Skeletal muscle tissue (tissue), 4 donors: ENCODE measurements around the gene TEX26. TPM values are rescaled to one million over a fixed set of nuclear protein-coding genes. Genes with fewer than 3 reads are reported as not detected.
"Not testable (repeated sequence)": the region's sequence is repeated elsewhere in the genome, so short reads cannot be mapped to it uniquely, and the experiment has no call there.

Source experiments
- H3K27ac ChIP-seq: one replicate; pipeline ENCODE4 v1.7.0; 2013; ENCODE audit warnings: mild to moderate bottlenecking, low read depth, low read length, inconsistent platforms
- H3K27me3 ChIP-seq, 3 donors: one replicate each; pipeline ENCODE4 v1.7.0; 2013; ENCODE audit warnings: low read length in 3 of 3; ENCODE audit not compliant: control insufficient read depth in 3 of 3, insufficient read depth in 3 of 3
- H3K36me3 ChIP-seq, 3 donors: one replicate each; pipeline ENCODE4 v1.7.0; 2013; ENCODE audit warnings: low read length in 3 of 3; ENCODE audit not compliant: control insufficient read depth in 3 of 3, insufficient read depth in 3 of 3
- H3K4me1 ChIP-seq, 3 donors: one replicate each; pipeline ENCODE4 v1.7.0; 2013; ENCODE audit warnings: low read length in 3 of 3, mild to moderate bottlenecking in 3 of 3; ENCODE audit not compliant: control insufficient read depth in 3 of 3, insufficient read depth in 3 of 3
- H3K4me3 ChIP-seq, 3 donors: one replicate each; pipeline ENCODE4 v1.7.0; 2013; ENCODE audit warnings: low read length in 3 of 3
- H3K9ac ChIP-seq, 3 donors: one replicate each; pipeline ENCODE4 v1.7.0; 2013; ENCODE audit warnings: low read length in 3 of 3, mild to moderate bottlenecking in 3 of 3, moderate library complexity in 2 of 3, low read depth in 1 of 3
- H3K9me3 ChIP-seq, 3 donors: one replicate each; pipeline ENCODE4 v1.7.0; 2013; ENCODE audit warnings: low read length in 3 of 3; ENCODE audit not compliant: control insufficient read depth in 3 of 3
- total RNA-seq: library from RNA; depleted of rRNA; stranded (reverse); fragments of >200 nt; gene quantifications from one replicate; pipeline ENCODE4 v1.2.3, GENCODE V29; 2014
- donor health status: Osteomylitis.

TEX26 gene
- total RNA-seq, 1 donor from 2014 or later, result not detected

DNA sequence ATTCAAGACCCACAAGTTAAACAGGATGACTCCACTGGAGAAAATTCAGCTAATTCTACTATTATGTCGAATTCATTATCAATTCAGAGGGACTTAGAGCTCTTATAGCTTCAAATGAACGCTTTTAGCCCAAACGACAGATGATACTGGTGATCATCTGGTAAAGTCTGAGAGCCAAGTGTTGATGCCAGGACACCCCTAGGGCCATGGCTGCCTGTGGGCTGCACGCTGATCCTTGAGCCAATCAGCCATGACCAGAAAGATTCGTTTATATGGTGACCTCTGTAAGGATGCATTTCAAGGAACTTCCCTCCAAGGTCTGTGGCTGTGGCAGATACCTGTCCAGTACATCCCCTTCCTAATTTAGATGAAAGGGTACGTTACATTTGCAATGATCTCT, 15.5 kb upstream of the TEX26 start:
- H3K36me3 ChIP-seq, result peaks cover 0 to 6% (median 3%) of the 10 kb centered on the region in 3 donors
- no peaks in the 10 kb centered on the region for H3K27me3 ChIP-seq
- H3K27ac ChIP-seq, result no peak overlapping the region
- H3K9me3 ChIP-seq, result no peaks in the 10 kb centered on the region
- H3K9ac ChIP-seq, result no peak overlapping the region
- H3K4me1 ChIP-seq, result peaks cover 0 to 2% (median 0%) of the 10 kb centered on the region in 3 donors
- H3K4me3 ChIP-seq, result no peak overlapping the region

DNA sequence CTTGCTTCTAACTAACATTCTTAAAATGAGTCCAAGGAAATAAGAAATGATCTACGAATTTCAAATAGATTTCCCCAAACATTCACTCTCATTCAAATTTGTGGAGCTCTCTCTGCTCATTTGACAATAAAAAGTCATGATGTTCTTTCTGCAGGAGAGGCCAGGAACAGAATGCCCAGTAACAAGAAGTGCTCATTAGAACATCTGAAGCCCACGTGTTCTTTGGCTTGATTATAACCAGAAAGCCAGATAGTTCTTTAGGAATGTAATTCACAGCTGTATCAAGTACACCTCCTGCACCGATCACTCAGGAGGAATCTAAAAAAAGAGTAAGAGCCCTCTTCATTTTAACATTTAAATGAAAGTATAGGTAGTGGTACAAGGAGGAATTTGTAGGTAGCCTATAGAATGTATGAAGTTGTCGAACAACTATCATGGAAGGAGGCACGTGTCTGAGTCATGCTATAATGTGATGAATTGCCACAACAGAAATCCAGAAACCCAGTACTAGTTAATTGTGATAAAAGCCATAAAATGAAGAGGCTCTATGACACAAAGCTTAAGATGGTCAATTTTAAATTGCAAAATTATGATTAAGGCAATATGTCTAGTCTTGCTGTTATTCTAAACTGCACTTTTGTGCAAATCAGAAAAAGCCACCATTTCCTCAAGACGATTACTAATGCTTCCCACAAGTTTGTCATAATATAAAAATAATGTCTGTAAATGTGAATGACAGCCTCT, 13.6 kb upstream of the TEX26 start:
- Histone ChIP-seq H3K4me1 (peaks cover 0 to 2% (median 0%) of the 10 kb centered on the region in 3 donors), H3K9me3 (no peaks in the 10 kb centered on the region), H3K27me3 (no peaks in the 10 kb centered on the region), H3K27ac (no peak overlapping the region), H3K9ac (no peak overlapping the region), H3K36me3 (peaks cover 0 to 9% (median 6%) of the 10 kb centered on the region in 3 donors), H3K4me3 (no peak overlapping the region)

DNA sequence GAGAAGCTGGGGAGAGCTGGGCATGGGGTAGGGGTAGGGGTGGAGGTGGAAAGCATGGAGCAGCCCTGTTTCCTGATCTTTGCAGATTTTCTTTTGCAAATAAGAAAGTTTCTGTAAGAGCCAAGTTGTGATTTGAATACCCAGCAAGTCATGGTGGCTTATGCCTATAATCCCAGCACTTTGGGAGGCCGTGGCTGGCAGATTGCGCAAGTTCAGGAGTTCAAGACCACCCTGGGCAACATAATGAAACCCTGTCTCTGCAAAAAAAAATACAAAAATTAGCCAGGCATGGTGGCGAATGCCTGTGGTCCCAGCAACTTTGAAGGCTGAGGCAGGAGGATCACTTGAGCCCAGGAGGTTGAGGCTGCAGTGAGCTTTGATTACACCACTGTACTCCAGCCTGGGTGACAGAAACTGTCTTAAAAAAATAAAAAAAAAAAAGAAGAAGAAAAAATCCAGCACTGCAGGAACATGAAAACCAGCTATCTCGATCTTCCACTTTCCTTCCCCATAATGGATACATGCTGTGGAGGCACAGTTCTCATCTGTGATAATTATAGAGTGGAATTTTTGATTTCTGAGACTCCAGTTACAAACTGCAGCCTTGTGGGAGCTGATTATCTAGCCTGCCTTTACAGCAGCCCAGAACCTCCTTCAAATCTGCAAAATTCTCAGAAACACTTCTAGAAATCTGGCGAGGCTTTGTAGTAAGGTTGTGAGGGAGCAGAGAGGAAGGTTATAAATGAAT, 12.1 kb upstream of the TEX26 start:
- H3K27ac ChIP-seq, result no peak overlapping the region
- H3K36me3 ChIP-seq, result peaks cover 0 to 14% (median 6%) of the 10 kb centered on the region in 3 donors
- peak overlapping the region in 1 of 3 donors; percentile 5 for H3K9ac ChIP-seq
- H3K4me1 ChIP-seq, result peaks cover 0 to 2% (median 0%) of the 10 kb centered on the region in 3 donors
- H3K27me3 ChIP-seq, result no peaks in the 10 kb centered on the region
- no peaks in the 10 kb centered on the region for H3K9me3 ChIP-seq
- H3K4me3 ChIP-seq, result no peak overlapping the region

DNA sequence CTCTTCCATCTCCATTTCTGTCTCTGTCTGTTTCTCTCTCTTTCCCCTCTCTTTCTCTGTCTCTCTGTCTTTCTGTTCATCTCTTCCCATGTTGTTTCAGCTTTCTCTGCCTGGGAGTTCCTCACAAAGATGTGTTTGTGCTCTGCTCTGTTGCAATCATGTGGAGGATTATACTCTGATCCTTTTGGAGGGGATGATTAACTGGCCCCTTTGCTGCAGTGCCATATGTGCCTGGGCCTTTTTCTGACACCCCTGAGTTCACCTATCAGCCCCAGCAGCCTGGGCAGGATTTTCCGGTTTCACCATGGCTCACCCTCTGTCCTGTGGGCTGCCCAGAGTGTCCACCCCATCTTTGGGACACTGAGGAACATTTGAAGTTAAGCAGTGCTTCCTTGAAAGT, 9.0 kb upstream of the TEX26 start:
- Histone ChIP-seq H3K36me3 (peaks cover 0 to 14% (median 0%) of the 10 kb centered on the region in 3 donors), H3K4me1 (no peaks in the 10 kb centered on the region), H3K9ac (no peak overlapping the region), H3K9me3 (no peaks in the 10 kb centered on the region), H3K4me3 (no peak overlapping the region), H3K27ac (no peak overlapping the region), H3K27me3 (no peaks in the 10 kb centered on the region)

DNA sequence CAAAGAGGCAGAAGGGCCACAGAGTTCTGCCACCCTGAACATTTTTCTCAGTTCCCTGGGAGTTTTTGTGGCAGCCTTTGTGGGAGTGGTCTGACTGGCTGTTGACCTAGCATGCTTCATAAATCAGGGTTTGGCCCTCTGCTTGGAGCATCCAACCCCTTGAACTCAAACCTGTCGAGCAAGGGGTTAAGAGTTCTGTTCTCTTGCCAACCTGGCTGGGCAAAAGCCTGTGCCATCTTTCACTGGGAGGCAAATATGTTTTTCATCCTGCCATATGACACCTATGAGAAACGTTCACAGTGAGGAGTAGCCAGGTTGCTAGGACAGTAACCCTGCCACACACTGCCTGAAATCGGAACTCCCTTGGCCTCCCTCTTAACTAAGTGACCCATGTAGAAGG, 7.7 kb upstream of the TEX26 start:
- Histone ChIP-seq H3K9me3 (no peaks in the 10 kb centered on the region), H3K4me1 (peaks cover 0 to 2% (median 0%) of the 10 kb centered on the region in 3 donors), H3K36me3 (peaks cover 0 to 14% (median 0%) of the 10 kb centered on the region in 3 donors)

DNA sequence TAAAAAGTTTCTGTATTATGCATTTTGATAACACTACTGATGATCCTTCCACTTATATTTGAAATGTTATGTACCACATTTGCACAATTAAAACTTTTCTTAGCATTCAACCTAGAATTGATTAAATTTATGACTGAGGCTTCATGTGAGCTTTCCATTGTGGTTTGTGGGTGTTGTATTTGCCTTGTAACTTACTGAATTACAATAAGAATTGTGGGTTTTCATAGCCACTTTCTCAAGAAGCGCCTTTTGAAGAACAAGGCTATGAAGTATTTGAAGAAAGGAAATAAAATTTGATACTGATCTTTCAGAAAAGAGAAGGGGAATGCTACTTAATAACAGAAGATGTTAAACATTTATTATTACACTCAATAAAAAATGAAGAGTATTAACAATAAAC, 7.0 kb upstream of the TEX26 start:
- Histone ChIP-seq H3K4me1 (peaks cover 0 to 2% (median 0%) of the 10 kb centered on the region in 3 donors), H3K27me3 (no peaks in the 10 kb centered on the region), H3K27ac (no peak overlapping the region), H3K9ac (no peak overlapping the region), H3K4me3 (no peak overlapping the region), H3K9me3 (no peaks in the 10 kb centered on the region), H3K36me3 (peaks cover 0 to 14% (median 0%) of the 10 kb centered on the region in 3 donors)

More for the DNA sequence above, 7.7 kb upstream of the TEX26 start:
- Histone ChIP-seq H3K9ac (no peak overlapping the region), H3K27ac (no peak overlapping the region), H3K27me3 (no peaks in the 10 kb centered on the region), H3K4me3 (no peak overlapping the region)

DNA sequence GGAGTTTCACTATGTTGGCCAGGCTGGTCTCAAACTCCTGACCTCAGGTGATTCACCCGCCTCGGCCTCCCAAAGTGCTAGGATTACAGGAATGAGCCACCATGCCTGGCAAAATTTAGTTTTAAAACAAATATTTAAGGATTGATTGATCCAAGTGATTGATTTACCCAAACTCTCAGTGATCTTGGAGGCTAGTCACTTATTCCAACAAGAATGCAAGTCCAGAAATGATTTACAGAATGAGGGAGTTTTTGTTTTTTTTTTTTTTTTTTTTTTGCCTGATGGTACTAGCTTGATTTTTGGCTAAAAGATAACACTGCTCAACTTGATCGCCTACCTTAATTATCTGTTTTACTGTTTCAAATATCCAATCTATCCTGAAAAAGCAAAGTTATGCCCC, 5.7 kb upstream of the TEX26 start:
- Histone ChIP-seq H3K27me3 (no peaks in the 10 kb centered on the region), H3K27ac (no peak overlapping the region), H3K9me3 (no peaks in the 10 kb centered on the region), H3K4me3 (no peak overlapping the region), H3K36me3 (peaks cover 0 to 11% (median 0%) of the 10 kb centered on the region in 3 donors), H3K9ac (no peak overlapping the region), H3K4me1 (peaks cover 0 to 2% (median 0%) of the 10 kb centered on the region in 3 donors)

DNA sequence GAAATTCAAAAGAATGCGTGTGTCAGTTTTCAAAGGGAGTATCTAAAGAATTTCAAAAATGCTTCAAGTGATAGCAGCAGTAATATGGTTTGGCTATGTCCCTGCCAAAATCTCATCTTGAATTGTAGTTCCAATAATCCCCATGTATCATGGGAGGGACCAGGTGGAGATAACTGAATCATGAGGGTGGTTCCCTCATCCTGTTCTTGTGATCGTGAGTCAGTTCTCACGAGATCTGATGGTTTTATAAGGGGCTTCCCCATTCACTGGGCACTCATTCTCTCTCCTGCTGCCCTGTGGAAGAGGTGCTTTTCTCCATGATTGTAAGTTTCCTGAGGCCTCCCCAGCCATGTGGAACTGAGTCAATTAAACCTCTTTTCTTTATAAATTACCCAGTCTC, 5.3 kb upstream of the TEX26 start:
- H3K9ac ChIP-seq, H3K4me1 ChIP-seq, H3K27ac ChIP-seq, H3K9me3 ChIP-seq, H3K4me3 ChIP-seq, H3K27me3 ChIP-seq: not testable (repeated sequence)
- peaks cover 0 to 11% (median 0%) of the 10 kb centered on the region in 3 donors for H3K36me3 ChIP-seq

DNA sequence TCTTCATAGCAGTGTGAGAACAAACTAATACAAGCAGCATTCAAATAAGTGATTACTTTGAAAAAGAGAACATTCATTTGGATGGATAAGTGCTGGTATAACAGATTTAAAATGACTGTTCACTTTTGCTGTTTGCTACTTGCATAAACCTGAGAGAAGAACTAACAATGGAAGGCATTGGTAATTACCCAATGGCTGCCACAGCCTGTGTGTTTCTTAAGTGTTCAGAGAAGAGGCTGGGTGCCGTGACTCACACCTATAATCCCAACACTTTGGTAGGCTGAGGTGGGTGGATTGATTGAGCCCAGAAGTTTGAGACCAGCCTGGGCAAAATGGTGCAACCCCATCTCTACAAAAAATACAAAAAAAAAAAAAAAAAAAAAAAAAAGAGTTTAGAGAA, 4.9 kb upstream of the TEX26 start:
- H3K4me1 ChIP-seq, result peaks cover 0 to 3% (median 2%) of the 10 kb centered on the region in 3 donors
- H3K4me3 ChIP-seq, result no peak overlapping the region
- H3K27me3 ChIP-seq, result peaks cover 0 to 4% (median under 1%) of the 10 kb centered on the region in 3 donors

DNA sequence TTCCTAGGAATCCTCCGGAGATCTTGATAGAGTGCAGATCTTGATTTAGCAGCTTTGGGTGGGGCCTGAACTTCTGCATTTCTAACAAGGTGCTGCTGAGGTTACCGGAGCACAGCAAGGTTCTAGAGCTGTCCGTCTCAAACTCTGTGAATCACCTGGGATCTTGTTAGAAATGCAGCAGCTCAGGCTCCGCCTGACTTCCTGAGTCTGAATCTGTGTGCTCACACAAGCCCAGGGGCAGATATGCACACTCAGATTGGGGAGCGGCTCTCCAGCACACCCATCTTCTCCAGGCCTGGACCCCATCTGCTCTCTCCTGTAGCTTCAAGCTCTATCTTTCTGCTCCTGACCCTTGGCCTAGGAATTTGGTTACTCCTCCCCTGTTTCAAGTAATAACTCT, 3.5 kb upstream of the TEX26 start:
- Histone ChIP-seq H3K4me3 (no peak overlapping the region), H3K36me3 (peaks cover 0 to 4% (median 0%) of the 10 kb centered on the region in 3 donors), H3K27me3 (peaks cover 0 to 10% (median 8%) of the 10 kb centered on the region in 3 donors), H3K4me1 (peaks cover 0 to 10% (median 3%) of the 10 kb centered on the region in 3 donors), H3K9me3 (no peaks in the 10 kb centered on the region), H3K27ac (no peak overlapping the region), H3K9ac (no peak overlapping the region)

More for the DNA sequence above, 4.9 kb upstream of the TEX26 start:
- no peak overlapping the region for H3K9ac ChIP-seq
- peaks cover 0 to 11% (median 0%) of the 10 kb centered on the region in 3 donors for H3K36me3 ChIP-seq
- H3K27ac ChIP-seq, result no peak overlapping the region
- no peaks in the 10 kb centered on the region for H3K9me3 ChIP-seq
